A549 (cell line): ENCODE results near the gene LRCH1.

Source experiments
- CEBPB ChIP-seq, 2 experiments: fragments of >200 bp in 1 of 2; sonication (Bioruptor Twin) in 1 of 2; formaldehyde crosslinking in 1 of 2; IDR thresholded peaks; 2 replicates each; pipeline ENCODE4 v1.6.1; 2012 to 2016
- EP300 ChIP-seq, 2 experiments: fragments of >200 bp; sonication (Bioruptor Twin); formaldehyde crosslinking; IDR thresholded peaks; 2 replicates in 1 of 2; 3 replicates in 1 of 2; pipeline ENCODE4 v1.6.1; 2016 to 2017
- HDAC2 ChIP-seq: fragments of 200-600 bp; sonication (generic); IDR thresholded peaks from 2 replicates; pipeline ENCODE4 v1.6.1; 2016
- JUNB ChIP-seq: fragments of >200 bp; sonication (Bioruptor Twin); formaldehyde crosslinking; IDR thresholded peaks from 2 replicates; pipeline ENCODE4 v1.6.1; 2016
- TF ChIP-seq, protein P1 (sequence below): fragments of 200-600 bp; sonication (generic); IDR thresholded peaks from 2 replicates; pipeline ENCODE4 v1.6.1; 2016; ENCODE audit warnings: antibody characterized with exemption, mild to moderate bottlenecking, moderate library complexity
- TF ChIP-seq, protein P2 (sequence below): fragments of >200 bp; sonication (Bioruptor Twin); formaldehyde crosslinking; IDR thresholded peaks from 3 replicates; pipeline ENCODE4 v1.5.1; 2016

GRCh38 chr13:46578590-46578975 lies 25.6 kb downstream of the LRCH1 start:
- TF ChIP-seq, protein P1, sequence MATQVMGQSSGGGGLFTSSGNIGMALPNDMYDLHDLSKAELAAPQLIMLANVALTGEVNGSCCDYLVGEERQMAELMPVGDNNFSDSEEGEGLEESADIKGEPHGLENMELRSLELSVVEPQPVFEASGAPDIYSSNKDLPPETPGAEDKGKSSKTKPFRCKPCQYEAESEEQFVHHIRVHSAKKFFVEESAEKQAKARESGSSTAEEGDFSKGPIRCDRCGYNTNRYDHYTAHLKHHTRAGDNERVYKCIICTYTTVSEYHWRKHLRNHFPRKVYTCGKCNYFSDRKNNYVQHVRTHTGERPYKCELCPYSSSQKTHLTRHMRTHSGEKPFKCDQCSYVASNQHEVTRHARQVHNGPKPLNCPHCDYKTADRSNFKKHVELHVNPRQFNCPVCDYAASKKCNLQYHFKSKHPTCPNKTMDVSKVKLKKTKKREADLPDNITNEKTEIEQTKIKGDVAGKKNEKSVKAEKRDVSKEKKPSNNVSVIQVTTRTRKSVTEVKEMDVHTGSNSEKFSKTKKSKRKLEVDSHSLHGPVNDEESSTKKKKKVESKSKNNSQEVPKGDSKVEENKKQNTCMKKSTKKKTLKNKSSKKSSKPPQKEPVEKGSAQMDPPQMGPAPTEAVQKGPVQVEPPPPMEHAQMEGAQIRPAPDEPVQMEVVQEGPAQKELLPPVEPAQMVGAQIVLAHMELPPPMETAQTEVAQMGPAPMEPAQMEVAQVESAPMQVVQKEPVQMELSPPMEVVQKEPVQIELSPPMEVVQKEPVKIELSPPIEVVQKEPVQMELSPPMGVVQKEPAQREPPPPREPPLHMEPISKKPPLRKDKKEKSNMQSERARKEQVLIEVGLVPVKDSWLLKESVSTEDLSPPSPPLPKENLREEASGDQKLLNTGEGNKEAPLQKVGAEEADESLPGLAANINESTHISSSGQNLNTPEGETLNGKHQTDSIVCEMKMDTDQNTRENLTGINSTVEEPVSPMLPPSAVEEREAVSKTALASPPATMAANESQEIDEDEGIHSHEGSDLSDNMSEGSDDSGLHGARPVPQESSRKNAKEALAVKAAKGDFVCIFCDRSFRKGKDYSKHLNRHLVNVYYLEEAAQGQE: no peak
- TF ChIP-seq, protein P2, sequence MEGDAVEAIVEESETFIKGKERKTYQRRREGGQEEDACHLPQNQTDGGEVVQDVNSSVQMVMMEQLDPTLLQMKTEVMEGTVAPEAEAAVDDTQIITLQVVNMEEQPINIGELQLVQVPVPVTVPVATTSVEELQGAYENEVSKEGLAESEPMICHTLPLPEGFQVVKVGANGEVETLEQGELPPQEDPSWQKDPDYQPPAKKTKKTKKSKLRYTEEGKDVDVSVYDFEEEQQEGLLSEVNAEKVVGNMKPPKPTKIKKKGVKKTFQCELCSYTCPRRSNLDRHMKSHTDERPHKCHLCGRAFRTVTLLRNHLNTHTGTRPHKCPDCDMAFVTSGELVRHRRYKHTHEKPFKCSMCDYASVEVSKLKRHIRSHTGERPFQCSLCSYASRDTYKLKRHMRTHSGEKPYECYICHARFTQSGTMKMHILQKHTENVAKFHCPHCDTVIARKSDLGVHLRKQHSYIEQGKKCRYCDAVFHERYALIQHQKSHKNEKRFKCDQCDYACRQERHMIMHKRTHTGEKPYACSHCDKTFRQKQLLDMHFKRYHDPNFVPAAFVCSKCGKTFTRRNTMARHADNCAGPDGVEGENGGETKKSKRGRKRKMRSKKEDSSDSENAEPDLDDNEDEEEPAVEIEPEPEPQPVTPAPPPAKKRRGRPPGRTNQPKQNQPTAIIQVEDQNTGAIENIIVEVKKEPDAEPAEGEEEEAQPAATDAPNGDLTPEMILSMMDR: no peak
- TF ChIP-seq CEBPB (IDR thresholded peaks at IDR 0.05) (no peak), HDAC2 (no peak), EP300 (IDR thresholded peaks at IDR 0.05) (no peak), JUNB (no peak)
